HG03280 (cell line): ENCODE data around the gene SCML1.
"Not testable (repeated sequence)": the region's sequence is repeated elsewhere in the genome, so short reads cannot be mapped to it uniquely, and the experiment has no call there.

Experiments used
- ATAC-seq: cut with Tn5 transposase; IDR thresholded peaks from one replicate; pipeline ENCODE4 v1.9.1; 2021; ENCODE audit warnings: mild to moderate bottlenecking, moderate library complexity; ENCODE audit not compliant: unreplicated experiment

SCML1 gene

GRCh38 chrX:17738737-17739535 is 1.6 kb downstream of the SCML1 start:
- no peak for ATAC-seq

- no peak for ATAC-seq
Observed at GRCh38 chrX:17740137-17741122, 3.1 kb downstream of the SCML1 start.

- ATAC-seq: no peak
Observed at GRCh38 chrX:17741123-17741511, 3.8 kb downstream of the SCML1 start.

- no peak for ATAC-seq
Observed at GRCh38 chrX:17743913-17744312, 6.6 kb downstream of the SCML1 start.

- ATAC-seq: no peak
Observed at GRCh38 chrX:17744896-17745523, 7.7 kb downstream of the SCML1 start.

- no peak for ATAC-seq
Observed at GRCh38 chrX:17747692-17748091, 10.4 kb downstream of the SCML1 start.

- no peak for ATAC-seq
Observed at GRCh38 chrX:17748684-17749083, 11.4 kb downstream of the SCML1 start.

GRCh38 chrX:17750436-17750835 is 13.1 kb downstream of the SCML1 start:
- ATAC-seq: no peak

GRCh38 chrX:17758382-17758781 is 21.1 kb downstream of the SCML1 start:
- no peak for ATAC-seq

GRCh38 chrX:17759990-17760389 is 22.7 kb downstream of the SCML1 start:
- ATAC-seq: no peak

- ATAC-seq: no peak
Observed at GRCh38 chrX:17767734-17768133, 30.4 kb downstream of the SCML1 start.

- ATAC-seq: no peak
Observed at GRCh38 chrX:17768997-17769396, 31.7 kb downstream of the SCML1 start.

GRCh38 chrX:17769701-17770269 is 32.5 kb downstream of the SCML1 start:
- ATAC-seq: no peak

- no peak for ATAC-seq
Observed at GRCh38 chrX:17773221-17773876, 36.1 kb downstream of the SCML1 start.

- ATAC-seq: no peak
Observed at GRCh38 chrX:17774053-17774452, 36.8 kb downstream of the SCML1 start.

- ATAC-seq: no peak
Observed at GRCh38 chrX:17778997-17779396, 41.7 kb downstream of the SCML1 start.

GRCh38 chrX:17779434-17779833 is 42.1 kb downstream of the SCML1 start:
- ATAC-seq: no peak

- not testable (repeated sequence) for ATAC-seq
Observed at GRCh38 chrX:17786554-17787347, 49.5 kb downstream of the SCML1 start.

GRCh38 chrX:17787557-17787956 is 50.3 kb downstream of the SCML1 start:
- ATAC-seq: no peak

- no peak for ATAC-seq
Observed at GRCh38 chrX:17788439-17788838, 51.1 kb downstream of the SCML1 start.
